ENCODE data around the gene PTGR2. TPM values are rescaled to one million over a fixed set of nuclear protein-coding genes. Genes with fewer than 3 reads are reported as not detected.
A peak's percentile ranks its signal among the peaks of the same experiment; 100 is the strongest.

The PTGR2 gene
- total and polyA plus RNA-seq, 4 donors: 4.2 to 9.5 (median 7.9) TPM

DNA sequence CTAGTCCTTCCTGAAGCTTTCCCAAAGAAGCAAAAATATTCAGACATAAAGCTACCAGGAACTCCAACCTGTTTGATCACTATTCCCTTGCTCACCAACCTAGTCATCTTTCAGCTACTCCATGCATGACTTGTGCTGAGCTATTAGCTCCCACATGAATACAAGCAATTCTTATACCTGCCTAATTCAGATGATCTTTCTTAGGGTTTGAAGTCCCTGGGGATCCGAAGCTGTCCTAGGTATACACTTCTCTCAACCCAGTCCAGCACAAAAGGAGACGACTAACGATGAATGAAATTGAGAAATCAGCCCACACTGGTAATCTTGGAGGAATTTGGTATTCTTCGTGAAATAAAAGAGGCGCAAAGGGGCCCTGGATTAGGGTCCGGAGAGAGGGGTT is 631 bp upstream of the PTGR2 start:
- peaks cover 0 to 2% (median 0%) of the 10 kb centered on the region in 4 donors for H3K36me3 ChIP-seq (ENCODE audit: control insufficient read depth in 4 of 4, insufficient read depth in 3 of 4, low read depth in 1 of 4, low read length in 3 of 4)
- no peaks in the 10 kb centered on the region for H3K27me3 ChIP-seq (ENCODE audit: control insufficient read depth in 4 of 4, insufficient read depth in 4 of 4, low read length in 3 of 4)
- peak overlapping the region; percentile 88 to 97 for H3K27ac ChIP-seq (ENCODE audit: low read depth in 1 of 2, low read length in 2 of 2)
- DNase-seq (ENCODE audit: low spot score): no peak
- no peaks in the 10 kb centered on the region for H3K9me3 ChIP-seq (ENCODE audit: control insufficient read depth in 4 of 4, low read length in 3 of 4)
- TF ChIP-seq RAD21 (IDR thresholded peaks at IDR 0.05) (no peak), SP1 (IDR thresholded peaks at IDR 0.05) (no peak), JUND (IDR thresholded peaks at IDR 0.05) (no peak), FOXA2 (IDR thresholded peaks at IDR 0.05) (no peak), TAF1 (conservative IDR thresholded peaks at IDR 0.05) (no peak), EGR1 (IDR thresholded peaks at IDR 0.05; ENCODE audit: low read depth in 2 of 2) (no peak), HNF4A (conservative IDR thresholded peaks at IDR 0.05) (no peak), GABPA (IDR thresholded peaks at IDR 0.05 in 1 of 2, conservative IDR thresholded peaks at IDR 0.05 in 1 of 2) (no peak), HNF4G (IDR thresholded peaks at IDR 0.05) (no peak)
- TF ChIP-seq, protein P1, sequence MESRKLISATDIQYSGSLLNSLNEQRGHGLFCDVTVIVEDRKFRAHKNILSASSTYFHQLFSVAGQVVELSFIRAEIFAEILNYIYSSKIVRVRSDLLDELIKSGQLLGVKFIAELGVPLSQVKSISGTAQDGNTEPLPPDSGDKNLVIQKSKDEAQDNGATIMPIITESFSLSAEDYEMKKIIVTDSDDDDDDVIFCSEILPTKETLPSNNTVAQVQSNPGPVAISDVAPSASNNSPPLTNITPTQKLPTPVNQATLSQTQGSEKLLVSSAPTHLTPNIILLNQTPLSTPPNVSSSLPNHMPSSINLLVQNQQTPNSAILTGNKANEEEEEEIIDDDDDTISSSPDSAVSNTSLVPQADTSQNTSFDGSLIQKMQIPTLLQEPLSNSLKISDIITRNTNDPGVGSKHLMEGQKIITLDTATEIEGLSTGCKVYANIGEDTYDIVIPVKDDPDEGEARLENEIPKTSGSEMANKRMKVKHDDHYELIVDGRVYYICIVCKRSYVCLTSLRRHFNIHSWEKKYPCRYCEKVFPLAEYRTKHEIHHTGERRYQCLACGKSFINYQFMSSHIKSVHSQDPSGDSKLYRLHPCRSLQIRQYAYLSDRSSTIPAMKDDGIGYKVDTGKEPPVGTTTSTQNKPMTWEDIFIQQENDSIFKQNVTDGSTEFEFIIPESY (IDR thresholded peaks at IDR 0.05): no peak
- TF ChIP-seq, protein P2, sequence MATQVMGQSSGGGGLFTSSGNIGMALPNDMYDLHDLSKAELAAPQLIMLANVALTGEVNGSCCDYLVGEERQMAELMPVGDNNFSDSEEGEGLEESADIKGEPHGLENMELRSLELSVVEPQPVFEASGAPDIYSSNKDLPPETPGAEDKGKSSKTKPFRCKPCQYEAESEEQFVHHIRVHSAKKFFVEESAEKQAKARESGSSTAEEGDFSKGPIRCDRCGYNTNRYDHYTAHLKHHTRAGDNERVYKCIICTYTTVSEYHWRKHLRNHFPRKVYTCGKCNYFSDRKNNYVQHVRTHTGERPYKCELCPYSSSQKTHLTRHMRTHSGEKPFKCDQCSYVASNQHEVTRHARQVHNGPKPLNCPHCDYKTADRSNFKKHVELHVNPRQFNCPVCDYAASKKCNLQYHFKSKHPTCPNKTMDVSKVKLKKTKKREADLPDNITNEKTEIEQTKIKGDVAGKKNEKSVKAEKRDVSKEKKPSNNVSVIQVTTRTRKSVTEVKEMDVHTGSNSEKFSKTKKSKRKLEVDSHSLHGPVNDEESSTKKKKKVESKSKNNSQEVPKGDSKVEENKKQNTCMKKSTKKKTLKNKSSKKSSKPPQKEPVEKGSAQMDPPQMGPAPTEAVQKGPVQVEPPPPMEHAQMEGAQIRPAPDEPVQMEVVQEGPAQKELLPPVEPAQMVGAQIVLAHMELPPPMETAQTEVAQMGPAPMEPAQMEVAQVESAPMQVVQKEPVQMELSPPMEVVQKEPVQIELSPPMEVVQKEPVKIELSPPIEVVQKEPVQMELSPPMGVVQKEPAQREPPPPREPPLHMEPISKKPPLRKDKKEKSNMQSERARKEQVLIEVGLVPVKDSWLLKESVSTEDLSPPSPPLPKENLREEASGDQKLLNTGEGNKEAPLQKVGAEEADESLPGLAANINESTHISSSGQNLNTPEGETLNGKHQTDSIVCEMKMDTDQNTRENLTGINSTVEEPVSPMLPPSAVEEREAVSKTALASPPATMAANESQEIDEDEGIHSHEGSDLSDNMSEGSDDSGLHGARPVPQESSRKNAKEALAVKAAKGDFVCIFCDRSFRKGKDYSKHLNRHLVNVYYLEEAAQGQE (IDR thresholded peaks at IDR 0.05): no peak
- H3K4me3 ChIP-seq (ENCODE audit: low read depth in 1 of 3, low read length in 3 of 3): peak overlapping the region; percentile 29 to 71 (median 65)
- peaks cover 0 to 11% (median 3%) of the 10 kb centered on the region in 4 donors for H3K4me1 ChIP-seq (ENCODE audit: control insufficient read depth in 4 of 4, insufficient read depth in 4 of 4, low read length in 3 of 4)
- 35% methylated on average over 6 of the region's 6 CpGs for WGBS
- peak overlapping the region in 1 of 2 donors; percentile 93 for H3K9ac ChIP-seq (ENCODE audit: low read depth in 1 of 2, low read length in 2 of 2)

DNA sequence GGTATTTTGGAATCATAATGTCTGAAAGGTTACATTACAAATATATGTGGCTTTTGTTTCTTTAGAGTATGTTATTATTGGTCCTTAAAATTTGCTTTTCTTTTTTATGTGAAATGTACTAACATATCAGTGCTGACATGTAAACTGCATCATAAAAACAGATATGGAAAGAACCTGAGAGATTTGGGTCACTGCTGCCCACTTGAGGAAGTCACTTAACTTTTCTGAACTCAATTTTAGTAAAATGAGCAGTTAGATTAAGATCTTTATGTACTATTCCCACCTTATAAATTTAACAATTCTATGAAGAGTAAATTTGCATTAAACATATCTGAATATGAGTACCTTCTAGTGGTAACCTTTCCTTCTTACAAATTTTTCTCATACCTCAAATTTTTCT is 7.5 kb downstream of the PTGR2 start:
- TF ChIP-seq EGR1 (IDR thresholded peaks at IDR 0.05; ENCODE audit: low read depth in 2 of 2): no peak
- TF ChIP-seq NR2F2 (IDR thresholded peaks at IDR 0.05): no peak
- TF ChIP-seq, protein P3, sequence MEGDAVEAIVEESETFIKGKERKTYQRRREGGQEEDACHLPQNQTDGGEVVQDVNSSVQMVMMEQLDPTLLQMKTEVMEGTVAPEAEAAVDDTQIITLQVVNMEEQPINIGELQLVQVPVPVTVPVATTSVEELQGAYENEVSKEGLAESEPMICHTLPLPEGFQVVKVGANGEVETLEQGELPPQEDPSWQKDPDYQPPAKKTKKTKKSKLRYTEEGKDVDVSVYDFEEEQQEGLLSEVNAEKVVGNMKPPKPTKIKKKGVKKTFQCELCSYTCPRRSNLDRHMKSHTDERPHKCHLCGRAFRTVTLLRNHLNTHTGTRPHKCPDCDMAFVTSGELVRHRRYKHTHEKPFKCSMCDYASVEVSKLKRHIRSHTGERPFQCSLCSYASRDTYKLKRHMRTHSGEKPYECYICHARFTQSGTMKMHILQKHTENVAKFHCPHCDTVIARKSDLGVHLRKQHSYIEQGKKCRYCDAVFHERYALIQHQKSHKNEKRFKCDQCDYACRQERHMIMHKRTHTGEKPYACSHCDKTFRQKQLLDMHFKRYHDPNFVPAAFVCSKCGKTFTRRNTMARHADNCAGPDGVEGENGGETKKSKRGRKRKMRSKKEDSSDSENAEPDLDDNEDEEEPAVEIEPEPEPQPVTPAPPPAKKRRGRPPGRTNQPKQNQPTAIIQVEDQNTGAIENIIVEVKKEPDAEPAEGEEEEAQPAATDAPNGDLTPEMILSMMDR (IDR thresholded peaks at IDR 0.05; ENCODE audit: low read depth, low read length, missing input control): no peak
- TF ChIP-seq, protein P1 (IDR thresholded peaks at IDR 0.05): no peak
- TF ChIP-seq YY1 (IDR thresholded peaks at IDR 0.05): no peak
- TF ChIP-seq RAD21 (IDR thresholded peaks at IDR 0.05): no peak
- TF ChIP-seq HNF4G (IDR thresholded peaks at IDR 0.05): no peak
- TF ChIP-seq FOXA2 (IDR thresholded peaks at IDR 0.05): no peak
- TF ChIP-seq, protein P2 (IDR thresholded peaks at IDR 0.05): no peak
- no peak overlapping the region for H3K4me3 ChIP-seq (ENCODE audit: low read depth in 1 of 3, low read length in 3 of 3)
- H3K4me1 ChIP-seq (ENCODE audit: control insufficient read depth in 4 of 4, insufficient read depth in 4 of 4, low read length in 3 of 4): no peaks in the 10 kb centered on the region
- H3K9me3 ChIP-seq (ENCODE audit: control insufficient read depth in 4 of 4, low read length in 3 of 4): no peaks in the 10 kb centered on the region
- H3K27me3 ChIP-seq (ENCODE audit: control insufficient read depth in 4 of 4, insufficient read depth in 4 of 4, low read length in 3 of 4): no peaks in the 10 kb centered on the region
- no peak overlapping the region for H3K27ac ChIP-seq (ENCODE audit: low read depth in 1 of 2, low read length in 2 of 2)
- no peak overlapping the region for H3K9ac ChIP-seq (ENCODE audit: low read depth in 1 of 2, low read length in 2 of 2)
- peaks cover 2 to 13% (median 6%) of the 10 kb centered on the region in 4 donors for H3K36me3 ChIP-seq (ENCODE audit: control insufficient read depth in 4 of 4, insufficient read depth in 3 of 4, low read depth in 1 of 4, low read length in 3 of 4)
- DNase-seq (ENCODE audit: low spot score): no peak
